Measurements from ENCODE around the gene PRKD1.

The PRKD1 gene

DNA sequence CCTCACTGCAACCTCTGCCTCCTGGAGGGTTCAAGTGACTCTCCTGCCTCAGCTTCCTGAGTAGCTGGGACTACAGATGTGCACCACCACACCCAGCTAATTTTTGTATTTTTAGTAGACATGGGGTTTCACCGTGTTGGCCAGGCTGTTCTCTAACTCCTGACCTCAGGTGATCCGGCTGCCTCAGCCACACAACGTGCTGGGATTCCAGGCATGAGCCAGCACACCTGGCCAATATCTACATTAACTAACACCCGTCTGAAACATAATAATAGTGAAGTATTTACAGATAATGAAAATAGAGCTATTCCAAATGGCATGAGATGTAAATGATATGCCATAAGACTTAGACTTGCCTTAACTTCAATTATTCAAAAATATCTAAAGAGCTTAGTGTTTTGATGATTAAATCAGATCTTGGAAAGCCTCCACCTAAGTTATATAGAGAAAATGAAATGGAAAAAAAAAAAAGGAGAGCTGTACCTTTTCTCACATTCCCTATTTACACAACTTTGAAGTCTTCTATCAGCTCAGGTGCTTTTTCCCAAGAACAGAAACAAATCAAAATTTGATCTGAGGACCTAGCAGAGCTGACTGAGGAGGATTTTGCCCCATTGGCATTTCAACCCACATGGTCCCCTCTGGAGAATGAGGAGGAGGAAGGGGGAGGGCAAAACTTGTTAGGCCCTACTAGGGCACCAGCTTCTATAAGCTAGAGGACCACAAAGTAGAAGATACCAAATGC, 309.2 kb downstream of the PRKD1 start:
- Mint-ChIP-seq H3K9me3 (peaks cover 6% of the 10 kb centered on the region), H3K27ac (no peak overlapping the region), H3K36me3 (no peaks in the 10 kb centered on the region), H3K27me3 (no peaks in the 10 kb centered on the region), H3K4me1 (no peaks in the 10 kb centered on the region), H3K4me3 (no peak overlapping the region)
- ATAC-seq (ENCODE audit: low read depth) (no peak), DNase-seq (ENCODE audit: low spot score in 2 of 2) (no peak)

DNA sequence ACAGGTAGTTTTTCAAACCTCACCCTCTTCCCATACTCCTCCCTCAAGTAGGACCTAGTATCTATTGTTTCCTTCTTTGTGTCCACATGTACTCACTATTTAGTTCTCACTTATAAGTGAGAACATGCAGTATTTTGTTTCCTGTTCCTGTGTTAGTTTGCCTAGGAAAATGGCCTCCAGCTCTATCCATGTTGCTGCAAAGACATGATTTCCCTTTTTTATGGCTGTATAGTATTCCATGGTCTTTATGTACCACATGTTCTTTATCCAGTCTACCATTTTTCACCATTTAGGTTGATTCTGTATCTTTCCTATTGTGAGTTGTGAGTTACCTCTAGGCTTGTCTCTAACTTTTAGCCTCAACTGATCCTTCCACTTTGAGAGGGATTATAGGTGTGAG, 310.7 kb downstream of the PRKD1 start:
- ATAC-seq (ENCODE audit: low read depth) = no peak
- H3K27me3 Mint-ChIP-seq = no peaks in the 10 kb centered on the region
- H3K36me3 Mint-ChIP-seq = no peaks in the 10 kb centered on the region

DNA sequence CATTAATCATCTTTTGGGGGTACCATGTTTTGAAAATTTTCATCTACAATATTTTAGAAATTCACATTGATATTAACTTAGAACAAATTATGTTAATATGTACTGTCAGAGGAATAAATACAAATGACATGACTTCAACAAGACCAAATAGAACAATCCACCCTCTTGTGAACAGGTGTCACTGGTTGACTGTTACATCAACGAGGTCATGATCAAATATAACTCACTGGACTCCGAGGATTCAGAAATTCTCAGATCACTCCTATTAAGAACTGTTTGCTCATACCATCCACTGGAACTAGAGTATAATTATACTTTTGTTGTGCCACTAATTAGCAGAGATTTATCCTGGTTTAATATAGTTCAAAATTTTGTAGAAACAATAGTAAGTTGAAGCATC, 318.8 kb downstream of the PRKD1 start:
- Mint-ChIP-seq H3K36me3 (peaks cover 2% of the 10 kb centered on the region), H3K27ac (no peak overlapping the region), H3K27me3 (no peaks in the 10 kb centered on the region), H3K9me3 (peaks cover 6% of the 10 kb centered on the region), H3K4me1 (no peaks in the 10 kb centered on the region), H3K4me3 (no peak overlapping the region)
- no peak for DNase-seq (ENCODE audit: low spot score in 2 of 2)
- ATAC-seq (ENCODE audit: low read depth) = no peak

More for the DNA sequence above, 310.7 kb downstream of the PRKD1 start:
- Mint-ChIP-seq H3K4me1 (no peaks in the 10 kb centered on the region), H3K9me3 (peaks cover 6% of the 10 kb centered on the region), H3K4me3 (no peak overlapping the region), H3K27ac (no peak overlapping the region)
- DNase-seq (ENCODE audit: low spot score in 2 of 2) = no peak

DNA sequence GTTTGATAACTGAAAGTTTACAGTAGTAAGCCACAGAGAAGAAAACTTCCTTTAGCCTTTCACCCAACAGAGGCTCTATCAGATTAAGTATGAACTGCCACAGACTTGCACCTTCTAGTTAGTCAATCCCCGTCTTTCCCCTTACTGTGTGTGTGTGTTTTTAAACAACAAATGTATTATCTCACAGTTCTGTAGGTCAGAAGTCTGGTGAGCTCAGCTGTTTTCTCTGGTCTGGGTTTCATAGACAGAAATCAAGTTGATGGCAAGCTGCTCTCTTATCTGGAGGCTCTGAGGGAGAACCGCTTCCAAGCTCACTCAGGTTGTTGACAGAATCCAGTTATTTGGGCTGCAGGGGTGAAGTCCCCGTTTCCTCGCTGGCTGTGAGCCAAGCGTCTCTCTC, 320.5 kb downstream of the PRKD1 start:
- ATAC-seq (ENCODE audit: low read depth) = no peak

DNA sequence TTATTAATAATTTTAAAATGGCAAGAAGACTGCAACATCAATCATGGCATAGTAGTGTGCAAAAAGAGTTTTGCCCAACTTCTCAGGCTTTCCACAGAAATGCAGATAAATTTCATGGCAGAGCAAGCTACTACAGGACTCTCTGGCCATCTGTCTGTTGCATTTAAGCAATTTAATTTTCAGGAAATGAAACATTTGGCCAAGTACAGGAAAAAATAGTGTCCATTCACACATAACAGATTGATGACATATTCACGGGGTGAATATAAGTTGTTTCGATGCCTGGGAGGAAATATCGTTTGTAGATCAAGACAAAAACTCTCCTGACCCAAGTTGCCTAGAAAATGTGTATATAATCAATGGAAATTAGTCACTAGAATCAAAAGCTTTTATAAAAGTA, 324.0 kb downstream of the PRKD1 start:
- no peak overlapping the region for H3K4me3 Mint-ChIP-seq
- no peaks in the 10 kb centered on the region for H3K4me1 Mint-ChIP-seq
- no peaks in the 10 kb centered on the region for H3K27me3 Mint-ChIP-seq
- no peak for DNase-seq (ENCODE audit: low spot score in 2 of 2)
- no peak for ATAC-seq (ENCODE audit: low read depth)
- no peaks in the 10 kb centered on the region for H3K36me3 Mint-ChIP-seq
- H3K27ac Mint-ChIP-seq = no peak overlapping the region
- H3K9me3 Mint-ChIP-seq = peaks cover 6% of the 10 kb centered on the region

More for the DNA sequence above, 320.5 kb downstream of the PRKD1 start:
- DNase-seq (ENCODE audit: low spot score in 2 of 2) = no peak
- H3K27me3 Mint-ChIP-seq = no peaks in the 10 kb centered on the region
- H3K4me1 Mint-ChIP-seq = no peaks in the 10 kb centered on the region
- no peak overlapping the region for H3K27ac Mint-ChIP-seq
- H3K4me3 Mint-ChIP-seq = no peak overlapping the region
- peaks cover 2% of the 10 kb centered on the region for H3K36me3 Mint-ChIP-seq
- H3K9me3 Mint-ChIP-seq = peaks cover 6% of the 10 kb centered on the region

DNA sequence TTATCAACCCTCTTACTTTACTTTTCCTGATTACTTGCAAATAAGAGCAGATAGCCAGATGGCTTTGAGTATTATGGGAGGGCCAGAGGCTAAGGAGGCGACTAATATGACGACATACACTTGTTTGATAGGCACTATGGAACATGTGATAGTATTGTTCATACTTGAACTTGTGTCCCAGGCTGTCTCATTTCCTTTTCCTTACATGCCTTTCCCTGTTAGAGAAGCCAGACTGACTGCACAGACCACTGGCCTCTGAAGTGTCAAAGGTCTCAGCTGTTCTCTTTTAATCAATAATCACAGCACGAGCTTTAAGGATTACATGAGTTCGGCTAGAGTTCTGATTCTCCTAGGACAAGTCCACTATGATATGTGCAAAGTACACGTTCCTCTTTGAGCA, 326.0 kb downstream of the PRKD1 start:
- DNase-seq (ENCODE audit: low spot score in 2 of 2) (no peak), ATAC-seq (ENCODE audit: low read depth) (no peak)
- H3K4me3 Mint-ChIP-seq = no peak overlapping the region
- no peaks in the 10 kb centered on the region for H3K36me3 Mint-ChIP-seq
- H3K27me3 Mint-ChIP-seq = no peaks in the 10 kb centered on the region
- peaks cover 6% of the 10 kb centered on the region for H3K9me3 Mint-ChIP-seq
- H3K4me1 Mint-ChIP-seq = no peaks in the 10 kb centered on the region
- no peak overlapping the region for H3K27ac Mint-ChIP-seq

DNA sequence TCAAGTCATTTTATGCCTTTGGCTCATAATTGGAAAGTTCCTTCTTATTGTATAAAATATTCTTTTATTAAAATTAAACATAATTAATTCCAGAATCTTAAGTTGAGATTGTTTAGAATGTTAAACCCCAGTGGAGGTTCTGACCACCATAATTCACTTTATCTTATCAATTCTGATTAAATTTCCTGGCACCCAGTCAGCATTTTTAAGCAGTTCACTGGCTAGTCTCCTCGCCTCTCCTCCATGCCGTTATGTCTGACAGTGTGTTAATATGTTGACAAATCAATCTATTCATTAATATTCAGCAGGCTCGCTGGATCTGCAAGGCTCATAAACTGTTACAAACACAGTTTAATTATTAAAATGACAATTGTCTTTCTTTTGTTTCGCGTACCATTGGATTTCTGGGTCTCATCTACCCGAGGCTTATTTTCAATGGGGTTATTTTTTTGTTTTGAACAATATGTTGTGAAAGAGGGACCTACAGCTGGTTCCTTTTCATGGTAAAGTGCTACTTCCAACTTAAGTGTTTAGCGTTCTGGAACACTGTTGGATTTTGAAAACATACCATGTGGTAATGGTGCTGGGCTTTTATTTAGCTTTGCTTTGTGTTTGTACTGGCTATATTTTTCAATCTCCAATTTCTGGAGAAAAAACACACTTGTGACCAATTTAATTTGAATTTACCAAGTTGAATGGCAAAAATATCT, 339.7 kb downstream of the PRKD1 start:
- no peak for ATAC-seq (ENCODE audit: low read depth)
- Mint-ChIP-seq H3K36me3 (no peaks in the 10 kb centered on the region), H3K27ac (no peak overlapping the region), H3K4me1 (peaks cover 3% of the 10 kb centered on the region), H3K4me3 (no peak overlapping the region), H3K27me3 (no peaks in the 10 kb centered on the region), H3K9me3 (peaks cover 3% of the 10 kb centered on the region)
- DNase-seq (ENCODE audit: low spot score in 2 of 2) = no peak

DNA sequence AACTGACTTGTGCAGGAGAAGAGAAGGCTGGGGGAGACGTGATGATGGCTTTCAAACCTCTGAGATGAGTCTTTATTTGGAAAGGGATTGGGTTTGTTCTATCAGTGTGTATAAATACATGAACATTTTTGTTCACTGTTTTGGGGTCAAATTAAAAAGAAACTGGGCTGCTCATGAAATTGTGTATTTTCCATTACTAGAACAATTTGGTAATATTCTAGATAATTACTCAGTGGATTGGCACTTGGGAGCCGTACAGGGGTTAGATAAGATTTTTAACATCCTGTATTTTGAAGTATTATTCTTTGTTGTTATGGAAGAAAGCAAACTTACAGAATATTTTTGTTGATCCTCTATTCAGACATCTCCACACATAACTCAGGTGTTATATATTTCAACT, 340.6 kb downstream of the PRKD1 start:
- Mint-ChIP-seq H3K4me1 (peaks cover 3% of the 10 kb centered on the region), H3K27ac (no peak overlapping the region), H3K36me3 (no peaks in the 10 kb centered on the region)

DNA sequence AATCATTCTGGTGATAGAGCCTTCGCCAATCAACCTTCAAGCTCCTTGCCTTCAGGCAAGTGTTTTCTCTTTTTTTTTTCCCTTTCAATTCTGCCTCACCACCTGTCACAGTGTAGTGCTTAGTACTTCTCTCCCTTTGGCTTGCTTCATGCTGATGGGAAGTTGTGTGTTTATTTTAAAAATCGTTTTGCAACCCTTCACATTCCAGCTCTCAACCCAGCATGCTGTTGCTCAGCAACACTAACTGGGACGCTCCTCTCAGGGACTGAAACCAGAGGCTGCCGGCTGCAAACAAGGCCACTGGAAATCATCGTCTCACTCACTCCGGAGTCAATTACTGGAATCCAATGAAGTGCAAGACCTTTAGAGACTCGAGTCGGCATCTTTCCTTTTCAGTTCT, 342.7 kb downstream of the PRKD1 start:
- DNase-seq (ENCODE audit: low spot score in 2 of 2) = no peak
- Mint-ChIP-seq H3K36me3 (no peaks in the 10 kb centered on the region), H3K4me3 (no peak overlapping the region), H3K4me1 (peaks cover 3% of the 10 kb centered on the region), H3K27ac (no peak overlapping the region), H3K27me3 (no peaks in the 10 kb centered on the region), H3K9me3 (peaks cover 3% of the 10 kb centered on the region)
- no peak for ATAC-seq (ENCODE audit: low read depth)

More for the DNA sequence above, 340.6 kb downstream of the PRKD1 start:
- ATAC-seq (ENCODE audit: low read depth) = no peak
- no peak for DNase-seq (ENCODE audit: low spot score in 2 of 2)
- Mint-ChIP-seq H3K27me3 (no peaks in the 10 kb centered on the region), H3K9me3 (peaks cover 3% of the 10 kb centered on the region), H3K4me3 (no peak overlapping the region)

DNA sequence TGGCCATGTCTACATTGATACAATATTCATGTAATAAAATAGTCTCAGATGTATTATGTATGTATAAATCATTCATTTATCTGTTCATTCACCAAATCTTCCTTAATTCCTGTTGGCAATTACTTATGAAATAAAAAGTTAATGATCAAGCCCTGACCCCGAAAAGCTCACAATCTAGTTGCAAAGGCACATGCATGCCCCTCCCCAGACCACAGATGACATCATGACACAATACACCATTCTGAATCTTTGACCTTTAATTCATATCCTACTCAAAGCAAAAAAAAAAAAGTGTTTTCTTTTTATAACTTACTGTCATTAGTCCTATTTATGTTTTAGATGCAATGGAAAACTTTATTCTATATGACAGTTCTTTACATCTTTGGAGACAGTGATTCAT, 346.9 kb downstream of the PRKD1 start:
- Mint-ChIP-seq H3K36me3 (no peaks in the 10 kb centered on the region), H3K4me3 (no peak overlapping the region), H3K27me3 (no peaks in the 10 kb centered on the region), H3K27ac (no peak overlapping the region), H3K4me1 (peaks cover 5% of the 10 kb centered on the region), H3K9me3 (peaks cover 3% of the 10 kb centered on the region)
- no peak for ATAC-seq (ENCODE audit: low read depth)
- DNase-seq (ENCODE audit: low spot score in 2 of 2) = no peak

DNA sequence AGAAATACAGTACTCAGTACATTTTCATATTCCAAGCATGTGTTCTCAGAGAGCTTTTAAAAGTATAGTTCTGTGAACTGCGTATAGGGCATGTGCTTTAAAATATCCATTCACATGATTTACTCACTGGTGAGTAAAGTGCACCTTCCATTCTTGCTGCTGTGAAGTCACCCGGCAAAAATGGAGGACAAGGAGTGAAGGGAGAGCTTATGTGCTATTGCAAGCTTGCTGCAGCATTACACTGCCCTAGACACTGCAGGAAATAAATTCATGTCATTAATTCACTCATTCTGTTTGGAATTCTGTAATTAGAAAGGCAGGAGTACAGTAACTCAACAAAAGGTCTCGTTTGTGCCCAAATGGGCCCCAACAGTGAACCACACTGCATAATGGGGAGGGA, 347.8 kb downstream of the PRKD1 start:
- no peak for DNase-seq (ENCODE audit: low spot score in 2 of 2)
- no peaks in the 10 kb centered on the region for H3K9me3 Mint-ChIP-seq
- H3K27me3 Mint-ChIP-seq = no peaks in the 10 kb centered on the region
- ATAC-seq (ENCODE audit: low read depth) = no peak
- H3K4me1 Mint-ChIP-seq = peaks cover 4% of the 10 kb centered on the region
- H3K27ac Mint-ChIP-seq = no peak overlapping the region
- no peaks in the 10 kb centered on the region for H3K36me3 Mint-ChIP-seq
- H3K4me3 Mint-ChIP-seq = no peak overlapping the region

DNA sequence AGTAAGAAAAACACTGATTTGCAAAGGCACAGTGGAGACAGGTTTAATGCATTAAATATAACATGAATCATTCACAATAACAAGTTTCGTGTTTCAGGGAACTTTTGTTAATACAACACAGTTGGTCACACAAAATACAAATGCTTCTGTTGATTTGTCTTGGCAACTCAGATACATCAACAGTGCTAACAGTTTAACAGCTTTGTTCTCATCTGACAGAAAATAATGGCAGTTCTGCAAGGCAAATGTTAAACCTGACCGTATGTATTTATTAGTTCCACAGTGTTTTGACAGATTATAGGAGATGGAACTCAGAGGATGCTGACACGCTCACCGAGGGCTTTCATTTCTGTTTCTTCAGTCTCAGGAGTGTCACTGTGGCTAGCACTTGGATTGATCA, 350.7 kb downstream of the PRKD1 start:
- ATAC-seq (ENCODE audit: low read depth) (no peak), DNase-seq (ENCODE audit: low spot score in 2 of 2) (no peak)
- Mint-ChIP-seq H3K36me3 (peaks cover 1% of the 10 kb centered on the region), H3K4me3 (no peak overlapping the region), H3K27me3 (no peaks in the 10 kb centered on the region), H3K9me3 (peaks cover 8% of the 10 kb centered on the region), H3K4me1 (peaks cover 3% of the 10 kb centered on the region), H3K27ac (no peak overlapping the region)

DNA sequence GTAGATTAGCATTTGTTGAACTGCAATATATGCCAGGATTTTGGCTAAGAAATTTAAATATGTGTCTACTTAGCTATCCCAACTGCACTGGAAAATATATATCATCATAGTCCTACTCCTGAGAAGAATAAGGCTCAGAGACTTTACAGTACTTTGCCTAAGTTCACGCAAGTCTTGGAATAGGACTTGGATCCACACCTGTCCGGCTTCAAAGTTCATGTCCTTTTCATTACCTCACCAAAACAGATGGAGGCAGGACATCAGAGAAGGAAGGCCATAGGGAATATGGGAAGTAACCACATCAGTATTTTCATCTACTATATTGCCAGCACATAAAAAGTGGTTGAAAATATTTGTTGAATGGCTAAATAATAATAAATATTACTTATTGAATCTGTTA, 358.5 kb downstream of the PRKD1 start:
- DNase-seq (ENCODE audit: low spot score in 2 of 2) (no peak), ATAC-seq (ENCODE audit: low read depth) (no peak)
- Mint-ChIP-seq H3K9me3 (peaks cover 20% of the 10 kb centered on the region), H3K36me3 (peaks cover 3% of the 10 kb centered on the region), H3K4me3 (no peak overlapping the region), H3K4me1 (no peaks in the 10 kb centered on the region), H3K27me3 (no peaks in the 10 kb centered on the region), H3K27ac (no peak overlapping the region)

DNA sequence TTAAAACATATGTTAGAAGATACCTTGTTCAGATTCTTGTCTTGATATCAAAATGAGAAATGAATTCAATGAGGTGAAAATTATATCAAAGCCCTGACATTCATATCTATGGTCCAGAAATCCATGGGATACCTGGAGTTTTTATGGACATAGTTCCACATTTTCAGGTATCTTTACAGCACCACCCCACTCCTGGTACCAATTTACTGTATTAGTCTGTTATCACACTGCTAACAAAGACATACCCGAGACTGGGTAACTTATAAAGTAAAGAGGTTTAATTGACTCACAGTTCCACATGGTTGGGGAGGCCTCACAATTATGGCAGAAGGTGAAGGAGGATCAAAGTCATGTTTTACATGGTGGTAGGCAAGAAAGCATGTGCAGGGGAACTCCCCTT, 361.5 kb downstream of the PRKD1 start:
- Mint-ChIP-seq H3K36me3 (peaks cover 2% of the 10 kb centered on the region), H3K27ac (no peak overlapping the region), H3K4me3 (no peak overlapping the region), H3K27me3 (no peaks in the 10 kb centered on the region), H3K9me3 (peaks cover 8% of the 10 kb centered on the region), H3K4me1 (no peaks in the 10 kb centered on the region)
- DNase-seq (ENCODE audit: low spot score in 2 of 2) = no peak
- ATAC-seq (ENCODE audit: low read depth) = no peak

DNA sequence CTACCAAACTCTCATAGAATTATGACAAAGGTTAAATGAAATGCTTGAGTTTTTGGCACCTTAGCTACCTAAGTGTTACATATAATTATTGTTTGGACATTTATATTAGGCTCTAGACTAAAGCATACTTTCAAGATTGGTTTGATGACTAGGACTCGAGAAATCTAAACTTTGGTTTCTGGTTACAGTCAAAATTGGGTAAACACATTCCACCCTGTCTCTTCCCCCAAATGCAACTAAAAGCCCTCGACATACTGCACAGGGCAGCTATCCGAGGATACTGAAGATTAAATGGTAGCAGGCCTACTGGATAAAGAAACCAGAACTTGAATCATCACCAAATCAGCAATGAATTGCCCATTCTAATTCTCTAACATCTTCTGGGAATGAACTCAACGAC, 369.1 kb downstream of the PRKD1 start:
- H3K27ac Mint-ChIP-seq = no peak overlapping the region
- no peaks in the 10 kb centered on the region for H3K9me3 Mint-ChIP-seq
- H3K27me3 Mint-ChIP-seq = no peaks in the 10 kb centered on the region
- DNase-seq (ENCODE audit: low spot score in 2 of 2) = no peak
- ATAC-seq (ENCODE audit: low read depth) = no peak
- H3K4me1 Mint-ChIP-seq = no peaks in the 10 kb centered on the region
- H3K4me3 Mint-ChIP-seq = no peak overlapping the region
- H3K36me3 Mint-ChIP-seq = no peaks in the 10 kb centered on the region
